ENCODE measurements around the gene PEX14.

GRCh38 chr1:10513199-10513598 is 38.4 kb downstream of the PEX14 start:
- TF ChIP-seq, protein P1, sequence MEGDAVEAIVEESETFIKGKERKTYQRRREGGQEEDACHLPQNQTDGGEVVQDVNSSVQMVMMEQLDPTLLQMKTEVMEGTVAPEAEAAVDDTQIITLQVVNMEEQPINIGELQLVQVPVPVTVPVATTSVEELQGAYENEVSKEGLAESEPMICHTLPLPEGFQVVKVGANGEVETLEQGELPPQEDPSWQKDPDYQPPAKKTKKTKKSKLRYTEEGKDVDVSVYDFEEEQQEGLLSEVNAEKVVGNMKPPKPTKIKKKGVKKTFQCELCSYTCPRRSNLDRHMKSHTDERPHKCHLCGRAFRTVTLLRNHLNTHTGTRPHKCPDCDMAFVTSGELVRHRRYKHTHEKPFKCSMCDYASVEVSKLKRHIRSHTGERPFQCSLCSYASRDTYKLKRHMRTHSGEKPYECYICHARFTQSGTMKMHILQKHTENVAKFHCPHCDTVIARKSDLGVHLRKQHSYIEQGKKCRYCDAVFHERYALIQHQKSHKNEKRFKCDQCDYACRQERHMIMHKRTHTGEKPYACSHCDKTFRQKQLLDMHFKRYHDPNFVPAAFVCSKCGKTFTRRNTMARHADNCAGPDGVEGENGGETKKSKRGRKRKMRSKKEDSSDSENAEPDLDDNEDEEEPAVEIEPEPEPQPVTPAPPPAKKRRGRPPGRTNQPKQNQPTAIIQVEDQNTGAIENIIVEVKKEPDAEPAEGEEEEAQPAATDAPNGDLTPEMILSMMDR (IDR thresholded peaks at IDR 0.05; ENCODE audit: low read depth, low read length): no peak
- TF ChIP-seq EZH2phosphoT487 (IDR thresholded peaks at IDR 0.05; ENCODE audit: low read depth): no peak

Data from OCI-LY3 (cell line).